ENCODE data around the gene AGAP3.

DNA sequence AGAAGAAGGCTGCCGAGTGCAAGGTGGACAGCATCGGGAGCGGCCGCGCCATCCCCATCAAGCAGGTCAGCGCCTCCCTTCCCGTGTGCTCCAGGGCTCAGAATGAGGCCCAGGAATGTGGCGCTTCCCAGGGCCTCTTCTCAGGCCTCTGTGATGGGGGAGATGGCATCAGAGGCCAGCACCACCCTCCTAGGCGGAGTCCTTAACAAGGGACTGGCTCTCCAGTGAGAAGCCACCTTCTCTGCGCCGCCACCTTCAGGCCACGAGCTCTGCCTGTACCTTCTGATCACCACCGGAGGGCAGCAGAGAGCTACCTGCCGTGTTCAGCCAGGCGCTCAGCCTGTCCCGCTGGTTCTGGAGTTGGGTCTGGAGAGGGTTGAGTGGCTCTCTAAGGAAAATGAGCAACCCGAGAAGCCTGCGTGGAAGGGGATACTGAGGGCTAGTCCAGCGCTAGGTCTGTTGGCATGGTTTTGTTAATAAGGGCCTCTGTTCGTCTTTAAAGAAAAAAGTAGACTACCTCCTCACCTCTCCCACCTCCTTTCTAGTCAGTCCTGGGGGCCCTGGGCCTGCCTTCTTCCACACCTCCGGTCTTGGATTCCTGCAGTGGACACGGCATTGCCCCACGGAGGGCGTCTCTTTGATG, 37.7 kb downstream of the AGAP3 start:
- TF ChIP-seq, protein P1, sequence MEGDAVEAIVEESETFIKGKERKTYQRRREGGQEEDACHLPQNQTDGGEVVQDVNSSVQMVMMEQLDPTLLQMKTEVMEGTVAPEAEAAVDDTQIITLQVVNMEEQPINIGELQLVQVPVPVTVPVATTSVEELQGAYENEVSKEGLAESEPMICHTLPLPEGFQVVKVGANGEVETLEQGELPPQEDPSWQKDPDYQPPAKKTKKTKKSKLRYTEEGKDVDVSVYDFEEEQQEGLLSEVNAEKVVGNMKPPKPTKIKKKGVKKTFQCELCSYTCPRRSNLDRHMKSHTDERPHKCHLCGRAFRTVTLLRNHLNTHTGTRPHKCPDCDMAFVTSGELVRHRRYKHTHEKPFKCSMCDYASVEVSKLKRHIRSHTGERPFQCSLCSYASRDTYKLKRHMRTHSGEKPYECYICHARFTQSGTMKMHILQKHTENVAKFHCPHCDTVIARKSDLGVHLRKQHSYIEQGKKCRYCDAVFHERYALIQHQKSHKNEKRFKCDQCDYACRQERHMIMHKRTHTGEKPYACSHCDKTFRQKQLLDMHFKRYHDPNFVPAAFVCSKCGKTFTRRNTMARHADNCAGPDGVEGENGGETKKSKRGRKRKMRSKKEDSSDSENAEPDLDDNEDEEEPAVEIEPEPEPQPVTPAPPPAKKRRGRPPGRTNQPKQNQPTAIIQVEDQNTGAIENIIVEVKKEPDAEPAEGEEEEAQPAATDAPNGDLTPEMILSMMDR (IDR thresholded peaks at IDR 0.05): peak; percentile 90 to 99 (median 96)
- TF ChIP-seq POLR2A (IDR thresholded peaks at IDR 0.05): no peak

All from esophagus squamous epithelium (tissue), 4 donors.